GM12874 (cell line): ENCODE results near the gene AMPD2.

Experiments used
- TF ChIP-seq, protein P1 (sequence below): IDR thresholded peaks from 2 replicates; pipeline ENCODE4 v1.5.1; 2011; ENCODE audit warnings: low read depth, mild to moderate bottlenecking, control low read depth, low read length, moderate library complexity; ENCODE audit not compliant: insufficient read depth

Gene AMPD2

GRCh38 chr1:109605381-109605780 lies 14.3 kb upstream of the AMPD2 start:
- TF ChIP-seq, protein P1, sequence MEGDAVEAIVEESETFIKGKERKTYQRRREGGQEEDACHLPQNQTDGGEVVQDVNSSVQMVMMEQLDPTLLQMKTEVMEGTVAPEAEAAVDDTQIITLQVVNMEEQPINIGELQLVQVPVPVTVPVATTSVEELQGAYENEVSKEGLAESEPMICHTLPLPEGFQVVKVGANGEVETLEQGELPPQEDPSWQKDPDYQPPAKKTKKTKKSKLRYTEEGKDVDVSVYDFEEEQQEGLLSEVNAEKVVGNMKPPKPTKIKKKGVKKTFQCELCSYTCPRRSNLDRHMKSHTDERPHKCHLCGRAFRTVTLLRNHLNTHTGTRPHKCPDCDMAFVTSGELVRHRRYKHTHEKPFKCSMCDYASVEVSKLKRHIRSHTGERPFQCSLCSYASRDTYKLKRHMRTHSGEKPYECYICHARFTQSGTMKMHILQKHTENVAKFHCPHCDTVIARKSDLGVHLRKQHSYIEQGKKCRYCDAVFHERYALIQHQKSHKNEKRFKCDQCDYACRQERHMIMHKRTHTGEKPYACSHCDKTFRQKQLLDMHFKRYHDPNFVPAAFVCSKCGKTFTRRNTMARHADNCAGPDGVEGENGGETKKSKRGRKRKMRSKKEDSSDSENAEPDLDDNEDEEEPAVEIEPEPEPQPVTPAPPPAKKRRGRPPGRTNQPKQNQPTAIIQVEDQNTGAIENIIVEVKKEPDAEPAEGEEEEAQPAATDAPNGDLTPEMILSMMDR, result no peak

DNA sequence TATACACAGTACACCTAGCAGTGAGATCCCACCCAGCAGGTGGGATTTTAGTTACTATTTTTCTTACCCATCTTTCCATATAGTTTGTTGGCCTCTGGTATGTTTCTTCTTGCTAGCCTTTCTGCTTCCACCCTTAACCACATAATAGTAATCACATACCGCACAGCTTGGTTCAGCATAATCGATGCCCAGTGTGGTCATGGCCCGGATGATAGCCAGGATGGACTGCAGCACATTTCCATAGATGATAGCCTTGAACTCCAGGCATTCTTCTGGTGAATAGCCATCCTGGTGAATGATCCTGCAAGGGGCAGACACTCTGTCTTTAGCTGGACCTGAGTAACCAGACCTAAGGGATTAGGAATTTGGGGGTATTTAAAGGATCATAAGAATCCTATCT lies 9.8 kb upstream of the AMPD2 start:
- TF ChIP-seq, protein P1, result no peak

DNA sequence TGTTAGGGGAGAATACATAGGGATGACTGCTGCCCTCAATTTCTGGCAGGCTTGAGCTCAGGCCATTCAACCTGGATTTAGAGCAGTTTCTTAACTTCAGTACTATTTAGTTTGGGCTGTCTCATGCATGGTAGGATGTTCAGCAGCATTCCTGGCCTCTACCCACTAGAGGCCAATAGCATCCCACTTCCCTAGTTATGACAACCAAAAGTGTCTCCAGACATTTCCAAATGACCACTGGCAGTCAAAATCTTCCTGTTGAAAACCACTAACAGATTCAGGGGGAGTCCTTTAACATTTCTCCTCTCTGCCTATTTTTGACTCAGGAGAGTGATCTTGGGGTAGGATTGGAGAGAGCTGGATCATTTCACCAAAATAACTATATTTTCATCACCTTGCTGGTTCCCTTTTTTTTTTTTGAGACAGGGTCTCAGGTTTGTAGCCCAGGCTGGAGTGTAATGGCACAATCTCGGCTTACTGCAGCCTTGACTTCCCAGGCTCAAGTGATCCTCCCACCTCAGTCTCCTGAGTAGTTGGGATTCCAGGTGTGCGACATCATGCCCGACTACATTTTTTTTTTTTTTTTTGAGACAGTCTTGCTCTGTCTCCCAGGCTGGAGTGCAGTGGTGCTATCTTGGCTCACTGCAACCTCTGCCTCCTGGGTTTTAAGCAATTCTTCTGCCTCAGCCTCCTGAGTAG lies 8.9 kb upstream of the AMPD2 start:
- TF ChIP-seq, protein P1, result no peak

DNA sequence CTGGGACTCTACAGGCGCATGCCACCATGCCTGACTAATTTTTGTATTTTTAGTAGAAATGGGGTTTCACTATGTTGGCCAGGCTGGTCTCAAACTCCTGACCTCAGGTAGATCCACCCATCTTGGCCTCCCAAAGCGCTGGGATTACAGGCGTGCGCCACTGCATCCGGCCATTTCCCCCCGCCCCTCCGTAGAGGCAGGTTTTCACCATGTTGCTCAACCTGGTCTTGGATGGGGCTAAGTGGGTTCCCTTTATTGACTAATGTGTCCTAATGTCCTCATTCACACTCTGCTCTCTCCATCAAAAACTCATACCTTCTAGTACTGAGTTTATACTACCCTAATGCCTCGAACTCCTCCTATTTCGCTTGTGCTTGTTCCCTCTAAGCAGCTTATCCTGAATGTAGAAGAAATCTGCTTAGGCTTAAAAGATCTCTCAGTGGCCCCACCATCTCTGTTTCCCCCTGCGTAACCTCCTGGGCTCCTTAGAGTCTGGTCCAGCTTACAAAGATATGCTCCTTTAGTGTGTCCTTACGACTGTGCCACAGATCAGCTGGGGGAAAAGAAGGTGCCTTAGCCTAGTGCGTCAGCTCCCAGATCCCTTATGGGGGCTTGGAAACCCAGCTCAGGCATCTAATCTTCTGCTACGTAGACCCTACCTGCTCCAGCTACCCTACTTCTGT lies 8.2 kb upstream of the AMPD2 start:
- TF ChIP-seq, protein P1, result no peak

DNA sequence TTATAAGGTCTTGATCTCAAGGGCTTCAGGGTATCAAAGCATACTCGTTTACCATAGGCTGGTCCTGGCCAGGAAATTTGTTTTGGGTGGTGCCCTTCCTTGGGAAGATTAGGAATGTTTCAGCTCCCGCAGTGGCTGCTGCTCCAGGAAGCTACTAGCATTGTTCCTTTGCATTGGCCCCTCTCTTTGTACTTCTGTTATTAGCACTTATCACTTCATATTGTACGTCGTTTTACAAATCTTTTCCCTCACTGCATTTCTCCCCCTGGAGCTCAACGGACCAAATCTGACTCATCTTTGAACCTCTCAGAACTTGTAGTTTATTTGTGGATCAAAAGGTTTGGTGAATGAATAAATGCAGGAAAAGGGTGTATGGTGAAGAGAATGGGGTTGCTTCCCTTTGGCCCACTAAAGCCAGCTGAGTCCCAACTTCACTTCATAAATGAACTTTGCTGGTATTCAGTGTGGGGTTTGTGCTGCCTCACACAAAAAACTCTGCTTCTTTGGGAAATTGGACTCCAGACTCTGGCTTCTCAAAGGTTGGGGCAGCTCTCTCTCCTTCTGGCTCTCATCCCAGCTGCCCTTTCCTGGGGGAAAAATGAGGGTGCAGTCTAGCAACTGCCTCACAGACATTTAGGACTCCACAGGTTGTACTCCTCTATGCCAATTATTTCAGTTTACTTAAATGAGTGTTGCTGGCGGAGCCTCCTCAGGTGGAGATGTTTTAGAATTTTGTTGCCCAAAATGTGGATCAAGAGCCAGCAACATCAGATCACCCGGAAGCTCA lies 6.1 kb upstream of the AMPD2 start:
- TF ChIP-seq, protein P1, result no peak

DNA sequence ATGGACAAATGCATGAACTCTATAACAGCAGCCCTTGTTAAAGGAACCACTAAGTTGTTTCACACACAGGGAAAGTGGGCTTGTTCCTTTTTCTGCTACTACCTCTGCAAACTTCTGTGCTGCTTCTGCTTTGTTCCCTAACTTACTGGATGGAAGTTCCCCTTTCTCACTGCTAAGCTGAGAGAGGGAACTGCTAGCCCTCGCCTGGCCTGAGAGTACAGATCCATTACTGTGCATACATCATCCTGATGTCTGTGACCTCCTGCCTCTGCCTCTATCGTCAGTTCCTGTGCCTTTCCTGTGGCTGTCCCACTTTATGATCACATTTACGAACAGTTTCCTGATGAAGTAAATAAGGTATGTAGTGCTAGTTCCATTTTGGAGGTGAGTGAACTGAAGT lies 3.8 kb upstream of the AMPD2 start:
- TF ChIP-seq, protein P1, result no peak

DNA sequence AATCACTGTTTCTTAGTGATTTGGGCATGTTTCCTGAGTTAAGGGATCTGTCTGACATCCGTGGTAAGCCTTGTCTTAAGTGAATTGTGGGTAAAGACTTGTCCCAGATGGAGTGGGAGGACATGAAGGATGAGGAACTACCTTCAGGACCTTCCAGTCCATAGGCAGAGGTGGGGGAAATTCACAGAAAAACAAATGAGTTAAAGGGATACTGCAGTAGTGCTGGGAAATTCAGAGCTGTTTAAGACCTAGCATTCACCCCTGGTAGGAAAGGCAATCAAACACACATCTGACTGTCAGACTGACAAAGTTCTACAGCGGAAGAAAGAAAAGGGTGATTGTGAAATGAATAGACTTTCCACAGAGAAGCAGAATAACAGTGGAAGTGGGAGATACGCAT lies 3.2 kb upstream of the AMPD2 start:
- TF ChIP-seq, protein P1, result no peak
